ENCODE measurements around the gene XK.
"Not testable (repeated sequence)": the region's sequence is repeated elsewhere in the genome, so short reads cannot be mapped to it uniquely, and the experiment has no call there.

The XK gene, protein sequence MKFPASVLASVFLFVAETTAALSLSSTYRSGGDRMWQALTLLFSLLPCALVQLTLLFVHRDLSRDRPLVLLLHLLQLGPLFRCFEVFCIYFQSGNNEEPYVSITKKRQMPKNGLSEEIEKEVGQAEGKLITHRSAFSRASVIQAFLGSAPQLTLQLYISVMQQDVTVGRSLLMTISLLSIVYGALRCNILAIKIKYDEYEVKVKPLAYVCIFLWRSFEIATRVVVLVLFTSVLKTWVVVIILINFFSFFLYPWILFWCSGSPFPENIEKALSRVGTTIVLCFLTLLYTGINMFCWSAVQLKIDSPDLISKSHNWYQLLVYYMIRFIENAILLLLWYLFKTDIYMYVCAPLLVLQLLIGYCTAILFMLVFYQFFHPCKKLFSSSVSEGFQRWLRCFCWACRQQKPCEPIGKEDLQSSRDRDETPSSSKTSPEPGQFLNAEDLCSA

GRCh38 chrX:37685381-37686359 lies at the start of gene XK:
Gene XK, plus strand, starts transcription at chrX:37685791. Its CDS starts 171 bp downstream, at chrX:37685962.
- peak; percentile 39 for DNase-seq

- no peak for DNase-seq
Measured at GRCh38 chrX:37638047-37638446, 47.5 kb upstream of the XK start.

GRCh38 chrX:37640142-37640541 lies 45.4 kb upstream of the XK start:
- DNase-seq, result no peak

- no peak for DNase-seq
Measured at GRCh38 chrX:37641859-37642258, 43.7 kb upstream of the XK start.

GRCh38 chrX:37644381-37645305 lies 40.9 kb upstream of the XK start:
- no peak for DNase-seq

DNA sequence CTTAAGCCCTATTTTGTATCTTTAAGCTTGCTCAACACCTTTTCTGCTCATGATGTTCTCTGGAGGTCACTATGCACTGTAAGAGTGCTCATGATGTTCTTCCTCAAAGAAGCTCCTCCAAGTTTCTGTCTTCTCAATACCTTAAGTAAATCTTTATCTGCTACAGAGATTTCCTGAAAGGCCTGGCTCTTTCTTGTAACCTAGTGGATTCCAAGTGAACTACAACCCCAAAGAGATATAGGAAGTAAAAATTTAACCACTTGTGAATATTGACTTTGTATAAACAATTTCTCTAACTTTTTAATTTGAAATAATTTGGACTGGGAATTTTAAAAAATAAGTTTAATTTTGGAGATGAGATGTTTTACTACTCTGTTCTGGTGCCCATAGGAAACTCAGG lies 39.3 kb upstream of the XK start:
- DNase-seq, result no peak

DNA sequence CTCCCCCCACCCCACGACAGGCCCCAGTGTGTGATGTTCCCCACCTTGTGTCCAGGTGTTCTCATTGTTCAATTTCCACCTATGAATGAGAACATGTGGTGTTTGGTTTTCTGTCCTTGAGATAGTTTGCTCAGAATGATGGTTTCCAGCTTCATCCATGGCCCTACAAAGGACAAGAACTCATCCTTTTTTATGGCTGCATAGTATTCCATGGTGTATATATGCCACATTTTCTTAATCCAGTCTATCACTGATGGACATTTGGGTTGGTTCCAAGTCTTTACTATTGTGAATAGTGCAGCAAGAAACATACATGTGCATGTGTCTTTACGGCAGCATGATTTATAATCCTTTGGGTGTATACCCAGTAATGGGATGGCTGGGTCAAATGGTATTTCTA lies 34.7 kb upstream of the XK start:
- DNase-seq, result not testable (repeated sequence)

- DNase-seq, result peak; percentile 23
Measured at GRCh38 chrX:37651921-37652452, 33.6 kb upstream of the XK start.

GRCh38 chrX:37652589-37653231 lies 32.9 kb upstream of the XK start:
- DNase-seq, result no peak

- DNase-seq, result no peak
Measured at GRCh38 chrX:37653397-37654085, 32.0 kb upstream of the XK start.

DNA sequence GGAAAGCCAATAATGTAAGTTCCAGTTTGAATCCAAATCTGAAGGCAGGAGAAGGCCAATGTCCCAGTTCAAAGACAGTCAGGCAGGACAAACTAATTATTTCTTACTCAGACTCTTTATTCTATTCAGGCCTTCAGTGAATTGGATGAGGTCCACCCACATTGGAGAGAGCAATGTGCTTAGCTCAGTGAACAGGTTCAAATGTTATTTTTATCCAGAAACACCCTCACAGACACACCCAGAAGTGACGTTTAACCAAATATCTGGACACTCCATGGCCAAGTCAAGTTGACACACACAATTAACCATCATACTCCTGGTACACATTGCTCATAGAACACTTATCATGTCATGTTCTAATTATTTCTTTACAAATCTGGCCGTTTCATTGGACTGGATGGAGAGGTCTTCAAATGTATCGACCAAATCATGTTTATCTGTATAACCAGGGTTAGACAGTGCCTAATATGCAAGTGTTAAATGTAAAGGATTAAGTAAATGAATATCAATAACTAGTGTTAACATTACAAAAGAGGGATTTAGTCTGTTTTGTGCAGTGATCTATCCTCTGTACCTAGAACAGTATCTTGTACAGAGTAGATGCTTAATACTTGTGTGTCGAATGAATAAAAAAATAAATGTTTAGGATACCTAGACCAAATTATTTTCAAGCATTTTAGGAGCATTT lies 27.1 kb upstream of the XK start:
- no peak for DNase-seq

- DNase-seq, result no peak
Measured at GRCh38 chrX:37659047-37659446, 26.5 kb upstream of the XK start.

DNA sequence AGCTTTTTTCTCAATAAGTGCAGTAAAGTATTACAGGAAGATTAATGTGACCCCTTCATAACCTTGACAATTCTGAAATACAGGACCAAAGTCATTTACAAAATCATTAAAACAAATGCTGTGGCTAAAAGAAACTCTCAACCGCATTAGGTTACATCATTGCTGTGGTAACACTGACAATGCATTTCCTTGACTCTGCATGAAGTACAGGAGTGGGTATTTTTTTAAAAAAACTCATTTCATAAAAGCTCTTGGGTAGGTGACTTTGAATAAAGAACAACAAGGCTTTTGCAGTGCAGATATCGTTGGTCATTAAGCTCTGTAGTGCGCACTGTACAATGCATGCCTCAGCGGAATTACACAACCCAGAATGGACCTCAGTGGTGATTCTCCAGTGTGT lies 23.4 kb upstream of the XK start:
- no peak for DNase-seq

- no peak for DNase-seq
Measured at GRCh38 chrX:37666516-37666915, 19.1 kb upstream of the XK start.

DNA sequence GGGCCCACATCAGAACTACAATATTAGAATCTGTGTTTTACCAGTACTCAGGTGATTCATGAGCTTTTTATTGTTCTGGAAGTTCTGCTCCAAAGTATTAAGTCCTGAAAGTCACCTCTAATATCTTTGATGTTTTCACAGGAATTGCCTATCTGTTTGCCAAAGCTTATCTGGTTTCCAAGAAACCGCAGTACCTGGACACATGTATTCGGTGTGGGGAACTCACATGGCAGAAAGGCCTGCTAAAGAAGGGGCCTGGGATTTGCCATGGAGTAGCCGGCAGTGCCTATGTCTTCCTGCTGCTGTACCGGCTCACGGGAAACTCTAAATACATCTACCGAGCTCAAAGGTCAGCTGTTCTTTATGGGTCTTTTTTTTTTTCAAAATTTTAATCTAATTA lies 18.4 kb upstream of the XK start:
- DNase-seq, result no peak

GRCh38 chrX:37672563-37672962 lies 13.0 kb upstream of the XK start:
- DNase-seq, result no peak

DNA sequence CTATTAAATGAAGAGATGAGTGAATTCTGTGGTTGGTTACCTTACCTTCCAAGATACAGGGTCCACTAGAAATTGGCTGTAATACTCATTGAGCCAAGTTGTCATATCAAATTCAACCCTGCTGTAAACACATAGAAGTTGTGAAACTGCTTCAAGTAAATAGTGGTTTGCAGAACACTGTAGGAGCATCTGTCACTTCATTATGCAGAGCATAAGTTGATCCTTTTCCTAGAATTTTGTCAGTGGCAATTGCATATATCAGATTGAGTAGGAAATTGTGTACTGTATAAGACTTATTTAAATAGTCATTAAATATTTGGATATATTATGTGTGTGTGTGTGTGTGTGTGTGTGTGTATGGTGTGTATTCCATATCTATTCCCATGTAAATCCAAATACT lies 8.8 kb upstream of the XK start:
- no peak for DNase-seq

- DNase-seq, result no peak
Measured at GRCh38 chrX:37677243-37677642, 8.3 kb upstream of the XK start.

DNA sequence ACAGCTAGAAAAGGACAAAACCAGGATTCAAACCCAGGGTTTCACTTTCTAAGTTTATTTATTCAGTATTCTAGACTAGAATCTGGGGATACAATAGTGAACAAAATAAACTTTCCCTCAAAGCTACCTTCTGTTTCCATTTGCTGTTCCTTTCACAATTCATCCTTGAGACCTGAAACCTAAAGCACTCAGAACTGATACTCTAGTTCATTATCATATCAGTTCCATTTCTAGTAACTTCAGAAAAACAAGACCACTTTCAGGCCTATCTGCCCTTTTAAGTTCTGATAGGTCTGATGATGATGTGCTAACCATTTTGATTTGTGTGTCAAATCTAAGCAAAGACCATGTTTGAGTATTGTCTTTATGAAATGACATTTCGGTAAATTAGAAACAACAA lies 7.8 kb upstream of the XK start:
- DNase-seq, result no peak

GRCh38 chrX:37678574-37678973 lies 7.0 kb upstream of the XK start:
- no peak for DNase-seq

DNA sequence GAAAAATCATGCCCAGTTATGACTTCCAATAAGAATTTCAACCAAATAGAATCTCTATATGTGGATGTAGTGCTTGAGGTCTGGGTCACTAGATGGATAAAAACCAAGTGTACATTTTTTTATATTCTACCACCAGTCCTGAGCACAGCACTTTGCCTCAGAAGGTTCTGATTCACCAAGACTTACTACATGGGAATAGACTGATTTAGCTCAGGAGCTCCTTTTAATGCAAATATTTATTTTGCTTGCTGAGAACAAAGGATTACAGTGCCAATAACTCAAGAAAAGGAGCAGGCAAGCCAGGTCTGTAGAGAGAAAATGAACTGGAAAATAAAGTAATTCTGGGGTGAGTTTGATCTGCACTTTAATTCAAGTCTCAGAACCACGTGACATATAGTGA lies 6.4 kb upstream of the XK start:
- DNase-seq, result no peak

Data from activated CD4-positive, alpha-beta T cell treated with anti-CD3 and anti-CD28 coated beads, Interleukin-2, amount 50 U/mL, for 16 hours (primary cell).